OCI-M2 (cell line): ENCODE results near the gene KCNMA1.
"Not testable (repeated sequence)": the region's sequence is repeated elsewhere in the genome, so short reads cannot be mapped to it uniquely, and the experiment has no call there.

ENCODE experiments used
- DNase-seq: peaks from one replicate; lab custom pipeline; 2025; ENCODE audit not compliant: unreplicated experiment; lab: John Stamatoyannopoulos, UW

The KCNMA1 gene

DNA sequence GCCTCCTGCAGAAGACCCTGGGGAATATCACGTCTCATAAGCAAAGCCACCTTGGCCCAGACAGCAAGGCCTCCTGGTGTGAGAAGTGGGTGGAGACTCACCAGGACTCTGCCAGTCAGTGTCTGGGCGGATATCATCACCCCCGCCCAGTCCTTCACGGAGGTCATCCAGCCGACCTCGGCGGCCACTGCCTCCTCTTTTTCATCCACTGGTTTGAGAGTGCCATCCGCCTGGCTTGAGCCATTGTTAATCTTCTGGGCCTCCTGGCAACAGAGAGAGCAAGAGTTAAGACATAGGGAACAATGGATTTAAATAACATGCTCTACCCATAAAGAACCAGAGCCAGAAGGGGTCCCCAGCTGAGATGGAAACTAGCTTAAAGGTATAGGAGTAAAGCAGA lies 233.8 kb downstream of the KCNMA1 start:
- DNase-seq = no peak

DNA sequence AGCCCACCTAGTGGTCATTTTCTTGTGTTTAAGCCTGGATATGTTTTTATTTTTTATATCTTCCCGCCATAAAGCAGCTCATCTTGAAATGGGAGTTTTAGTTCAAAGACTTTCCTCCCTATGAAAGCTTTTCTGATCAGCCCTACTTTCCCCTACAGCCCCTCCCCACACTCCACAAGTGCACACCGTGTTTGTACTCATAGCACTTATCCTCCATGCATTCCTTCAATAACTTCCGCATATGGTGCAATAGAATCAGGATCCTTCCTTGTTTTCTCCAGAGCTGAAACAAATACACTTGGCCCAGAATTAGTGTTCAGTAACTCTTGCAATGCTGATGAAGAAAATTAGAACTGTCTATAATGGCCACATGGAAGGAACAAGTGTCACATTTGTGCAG lies 235.9 kb downstream of the KCNMA1 start:
- no peak for DNase-seq

DNA sequence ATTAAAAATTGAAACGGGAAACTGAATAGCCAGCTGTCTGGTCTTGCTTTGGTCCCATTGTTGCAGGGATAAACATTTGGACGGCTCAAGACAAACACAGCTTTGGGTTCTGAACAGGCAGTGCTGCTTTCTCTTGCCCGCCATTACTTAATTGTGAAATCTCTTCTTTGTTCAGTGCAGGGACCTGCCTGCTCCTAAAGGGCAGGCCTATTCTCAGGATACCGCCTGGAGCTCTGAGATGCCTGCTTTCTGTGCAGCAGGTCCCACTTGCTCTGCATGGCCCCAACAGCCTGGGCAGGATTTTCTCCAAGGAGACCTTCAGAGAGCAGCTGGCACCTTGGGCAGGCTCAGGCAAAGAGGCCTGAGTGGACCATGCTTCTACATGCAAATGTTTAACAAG lies 237.6 kb downstream of the KCNMA1 start:
- no peak for DNase-seq

DNA sequence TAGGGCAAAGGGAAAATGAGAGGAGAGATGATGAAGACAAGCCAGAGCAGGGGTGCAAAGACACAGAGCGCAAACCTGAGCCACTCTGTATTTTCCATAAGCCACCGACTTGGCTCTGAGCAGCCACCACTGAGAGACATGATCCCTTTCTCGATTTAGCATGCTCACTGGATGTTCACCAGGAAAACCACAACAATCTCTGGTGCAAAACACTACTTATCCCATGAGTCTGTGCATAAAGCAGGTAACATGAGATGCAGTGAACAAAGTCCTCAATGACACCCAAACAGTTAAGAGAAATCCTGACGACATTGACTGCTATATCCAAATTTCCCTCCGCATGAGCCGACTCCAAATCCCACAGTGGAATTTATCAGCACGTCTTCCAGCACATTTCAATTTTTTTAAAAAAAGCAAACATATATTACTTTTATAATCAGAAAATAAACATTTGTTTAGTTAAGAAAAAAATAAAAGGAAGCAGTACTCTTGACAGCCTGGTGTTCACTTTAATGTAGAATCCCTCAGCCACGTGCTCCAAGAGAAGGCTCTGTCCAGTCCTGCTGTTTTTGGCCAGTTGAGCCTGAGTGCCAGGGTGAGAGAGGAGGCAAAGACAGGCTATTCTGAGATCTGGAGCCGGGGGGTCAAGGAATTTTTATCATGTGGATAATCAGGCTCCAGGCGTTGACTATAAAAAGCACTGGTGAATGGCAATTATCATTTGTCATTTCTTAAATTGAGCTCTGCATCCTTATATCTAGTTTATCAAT lies 238.4 kb downstream of the KCNMA1 start:
- DNase-seq = no peak

DNA sequence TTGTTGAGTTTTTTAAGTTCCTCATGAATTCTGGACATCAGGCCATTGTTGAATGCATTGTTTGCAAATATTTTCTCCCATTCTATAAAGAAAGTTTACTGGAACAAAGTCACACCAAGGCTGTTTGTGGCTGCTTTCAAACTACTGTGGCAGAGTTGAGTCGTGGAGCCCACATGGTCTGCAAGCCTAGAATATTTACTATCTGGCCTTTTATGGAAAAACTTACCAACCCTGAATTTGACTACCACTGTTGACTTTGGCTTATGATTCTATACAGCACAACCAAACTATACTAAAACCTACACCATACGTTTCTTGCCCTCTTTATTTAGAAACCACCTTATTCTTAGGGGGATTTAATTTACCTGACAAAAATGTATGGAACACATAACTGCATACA lies 239.1 kb downstream of the KCNMA1 start:
- DNase-seq = no peak

DNA sequence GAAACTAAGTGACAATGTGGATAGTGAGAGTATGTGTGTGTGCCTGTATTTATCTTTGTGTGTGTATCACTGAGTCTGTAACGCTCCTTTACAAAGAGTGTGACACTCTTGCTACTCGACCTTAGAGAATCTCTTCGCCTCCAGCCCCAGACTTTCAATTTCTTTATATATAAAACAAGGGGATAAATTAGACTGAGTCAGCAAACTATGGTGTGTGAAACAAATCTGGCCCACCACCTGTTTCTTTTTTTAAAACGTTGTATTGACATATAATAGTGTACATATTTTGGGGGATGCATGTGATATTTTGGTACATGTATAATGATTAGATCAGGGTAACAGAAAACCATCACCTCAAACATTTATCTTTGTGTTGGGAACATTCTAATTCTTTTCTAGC lies 240.5 kb downstream of the KCNMA1 start:
- DNase-seq = no peak

DNA sequence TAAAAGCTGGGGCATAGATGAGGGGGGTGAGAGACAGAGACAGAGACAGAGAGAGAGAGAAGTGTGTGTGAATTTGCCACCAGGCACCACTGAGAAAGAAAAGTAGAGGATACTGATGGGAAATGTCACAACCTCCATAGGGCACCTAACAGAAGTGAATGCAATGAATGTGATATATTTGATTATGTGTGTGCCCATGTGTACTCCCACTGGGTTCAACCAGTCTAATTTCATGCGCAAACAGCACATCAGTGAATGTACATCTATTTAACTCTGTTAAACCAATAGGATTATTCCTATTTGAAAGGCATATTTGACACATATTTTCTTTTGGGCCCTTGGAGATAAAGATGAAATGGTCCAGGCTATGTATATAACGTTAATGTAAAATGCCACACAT lies 241.3 kb downstream of the KCNMA1 start:
- DNase-seq = no peak

DNA sequence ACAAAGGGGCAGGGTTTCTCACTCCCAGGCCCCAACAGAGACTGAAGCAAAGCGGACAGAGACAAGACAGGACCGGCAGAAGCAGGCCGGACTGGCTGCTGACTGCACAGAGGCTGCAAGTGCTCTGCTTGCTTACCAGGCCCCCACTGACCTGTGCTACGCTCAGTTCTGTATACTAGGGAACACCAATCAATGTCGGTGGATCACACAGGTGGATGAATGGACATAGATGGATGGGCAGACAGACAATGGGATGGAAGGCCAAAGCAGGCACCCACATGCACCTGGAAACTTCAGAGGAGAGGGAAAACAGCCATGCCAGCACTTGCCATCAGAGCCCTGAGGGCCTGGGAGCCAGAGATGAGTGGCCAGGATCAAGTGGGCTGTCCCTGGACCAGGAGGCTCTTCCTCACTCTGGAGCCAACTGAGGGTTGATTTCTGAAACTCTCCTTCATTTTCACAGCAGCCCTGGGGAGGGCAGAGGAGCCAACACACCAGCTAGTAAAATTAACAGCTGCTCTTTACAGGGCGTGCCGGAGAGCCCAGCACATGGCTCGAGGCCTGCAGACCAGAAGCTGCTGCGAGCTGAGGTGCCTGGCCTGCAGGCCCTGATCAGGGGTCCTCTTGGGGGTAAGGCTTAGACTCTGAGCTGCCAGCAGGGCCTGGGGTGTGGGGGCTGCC lies 243.6 kb downstream of the KCNMA1 start:
- no peak for DNase-seq

DNA sequence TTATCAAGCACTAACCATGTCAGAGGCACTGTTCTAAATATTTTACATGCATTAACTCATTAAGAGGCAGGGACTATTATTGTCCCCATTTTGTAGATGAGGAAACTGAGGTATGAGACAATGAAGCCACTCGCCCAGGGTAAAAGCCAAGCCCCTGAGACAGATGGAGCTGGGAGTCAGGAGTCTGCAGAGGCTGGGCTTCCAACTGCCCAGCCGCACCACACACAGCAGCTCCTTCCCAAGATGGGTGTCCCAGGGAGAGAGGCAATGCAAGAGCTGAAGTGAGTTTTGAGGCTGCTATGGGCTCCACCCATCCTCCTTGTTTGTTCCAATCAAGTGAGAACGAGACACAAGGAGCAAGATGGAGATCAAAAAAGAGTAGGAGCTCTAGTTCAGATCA lies 244.2 kb downstream of the KCNMA1 start:
- DNase-seq = no peak

DNA sequence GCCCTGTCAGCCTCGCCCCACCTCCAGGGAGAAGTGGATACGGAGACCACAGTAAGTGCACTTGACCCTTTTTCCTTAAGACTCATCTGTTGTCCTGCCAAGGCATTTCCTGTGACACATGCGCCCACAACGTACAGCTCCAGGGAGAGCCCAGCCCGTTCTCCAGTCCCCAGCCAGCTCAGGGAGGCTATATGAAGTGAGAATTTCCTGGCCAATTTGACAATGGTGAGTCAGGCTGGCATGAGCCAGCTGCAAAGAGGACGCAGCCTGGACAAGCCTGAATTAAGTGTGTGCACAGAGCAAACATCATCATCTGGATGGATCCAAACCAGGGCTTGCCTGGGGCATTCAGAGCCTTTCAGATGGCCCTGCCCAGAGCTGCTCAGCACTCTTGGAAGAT lies 244.8 kb downstream of the KCNMA1 start:
- DNase-seq = no peak

DNA sequence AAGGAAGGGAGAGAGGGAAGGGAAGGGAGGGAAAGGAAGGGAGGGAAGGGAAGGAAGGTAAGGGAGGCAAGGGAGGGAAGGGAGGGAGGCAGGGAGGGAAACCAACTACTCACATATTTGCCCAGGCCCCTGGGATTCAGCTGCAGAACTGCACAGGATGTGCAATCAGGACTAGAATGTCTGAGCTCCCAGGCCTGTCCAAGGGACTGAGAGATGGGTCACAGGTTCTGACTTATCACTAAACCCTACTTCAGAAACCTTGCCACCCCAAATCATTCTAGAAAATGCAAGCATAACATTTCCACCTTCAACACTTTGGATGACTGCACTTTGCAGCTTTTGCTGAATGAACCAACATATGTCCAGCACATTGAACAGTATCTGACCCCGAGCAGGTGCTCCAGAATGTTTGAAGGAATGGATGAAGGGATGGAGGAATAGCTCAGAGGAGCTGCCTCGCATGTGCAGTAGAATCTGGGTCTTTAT lies 245.3 kb downstream of the KCNMA1 start:
- no peak for DNase-seq

DNA sequence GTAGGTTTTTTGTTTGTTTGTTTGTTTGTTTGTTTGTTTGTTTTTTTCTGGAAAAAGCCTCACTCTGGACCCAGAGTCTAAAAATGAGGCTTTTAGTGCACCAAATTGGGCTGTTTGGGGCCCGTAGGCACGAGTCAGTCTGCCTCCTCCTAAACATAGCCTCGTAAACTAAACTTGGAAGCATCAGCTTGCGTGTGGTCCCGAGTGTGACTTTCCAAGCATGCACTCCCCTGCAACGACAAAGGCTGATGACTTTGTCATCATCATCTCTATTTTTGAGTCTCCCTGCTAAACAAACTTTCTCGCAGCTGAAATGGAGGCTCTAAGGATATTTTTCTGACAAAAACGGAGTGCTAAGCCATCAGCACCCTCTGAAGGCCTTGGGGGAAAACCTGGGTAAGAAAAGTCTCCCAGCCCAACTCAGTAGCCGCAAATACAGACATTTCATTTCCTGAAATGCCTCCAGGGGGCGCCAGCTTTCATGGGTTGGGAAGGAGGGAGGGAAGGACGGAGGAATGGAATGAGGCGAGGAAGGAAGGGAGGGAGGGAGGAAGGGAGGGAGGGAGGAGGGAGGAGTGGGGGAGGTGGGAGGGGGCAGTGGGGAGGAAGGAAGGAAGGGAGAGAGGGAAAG lies 245.9 kb downstream of the KCNMA1 start:
- DNase-seq = no peak

DNA sequence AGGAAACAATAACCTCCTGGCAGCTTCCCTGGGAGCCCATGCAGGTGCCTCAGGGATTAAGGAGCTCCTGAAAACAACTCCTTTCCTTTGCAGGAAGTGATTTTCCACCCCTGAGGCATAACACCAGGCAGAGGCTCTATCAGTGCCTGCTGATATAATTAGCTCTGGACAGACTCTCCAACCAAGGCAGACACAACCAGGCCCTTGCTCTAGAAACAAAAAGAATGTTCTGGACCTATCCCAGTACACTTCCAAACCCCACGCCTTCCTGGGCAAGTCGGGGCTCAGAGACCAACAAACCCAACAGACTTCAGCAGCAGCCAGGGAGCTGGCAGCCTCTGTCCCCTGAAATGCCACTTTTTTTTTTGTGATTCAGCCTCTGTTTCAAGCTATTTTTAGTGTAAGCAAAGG lies 247.1 kb downstream of the KCNMA1 start:
- no peak for DNase-seq

DNA sequence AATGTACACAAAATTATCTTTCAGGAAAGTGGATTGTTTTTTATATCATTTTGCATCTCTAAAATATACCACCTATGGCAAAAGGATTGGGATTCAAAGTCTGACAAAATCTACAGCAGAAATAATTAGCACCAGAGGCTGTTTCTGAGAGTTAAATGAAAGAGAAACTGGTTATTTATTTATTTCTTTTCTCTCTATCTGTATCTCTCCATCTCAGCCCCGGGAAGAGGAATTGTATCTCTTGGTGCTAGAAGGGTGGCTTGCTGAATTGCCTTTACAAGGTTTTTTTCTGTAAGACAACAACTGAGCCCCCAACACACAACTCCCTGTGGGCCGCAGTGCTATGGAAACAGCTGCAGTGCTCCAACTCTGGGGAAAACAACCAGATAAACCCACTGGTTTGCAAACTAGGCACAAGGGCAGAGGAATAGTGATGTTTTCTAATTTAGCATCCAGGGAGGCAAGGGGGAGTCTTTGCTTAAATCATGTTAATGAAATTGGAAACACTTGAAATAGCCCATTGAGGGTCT lies 249.0 kb downstream of the KCNMA1 start:
- DNase-seq = no peak

DNA sequence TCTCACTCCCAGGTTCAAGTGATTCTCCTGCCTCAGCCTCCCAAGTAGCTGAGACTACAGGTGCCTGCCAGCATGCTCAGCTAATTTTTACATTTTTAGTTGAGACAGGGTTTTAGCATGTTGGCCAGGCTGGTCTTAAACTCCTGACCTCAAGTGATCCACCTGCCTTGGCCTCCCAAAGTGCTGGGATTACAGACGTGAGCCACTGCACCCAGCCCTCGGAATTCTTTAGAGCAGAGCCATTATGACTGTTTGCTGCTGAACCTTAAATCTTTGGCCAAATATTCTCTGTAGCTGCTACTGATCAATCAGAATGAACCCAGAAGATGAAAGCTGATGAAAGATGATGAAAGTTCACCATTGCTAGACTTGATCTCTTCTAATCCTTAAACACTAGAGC lies 249.9 kb downstream of the KCNMA1 start:
- not testable (repeated sequence) for DNase-seq

DNA sequence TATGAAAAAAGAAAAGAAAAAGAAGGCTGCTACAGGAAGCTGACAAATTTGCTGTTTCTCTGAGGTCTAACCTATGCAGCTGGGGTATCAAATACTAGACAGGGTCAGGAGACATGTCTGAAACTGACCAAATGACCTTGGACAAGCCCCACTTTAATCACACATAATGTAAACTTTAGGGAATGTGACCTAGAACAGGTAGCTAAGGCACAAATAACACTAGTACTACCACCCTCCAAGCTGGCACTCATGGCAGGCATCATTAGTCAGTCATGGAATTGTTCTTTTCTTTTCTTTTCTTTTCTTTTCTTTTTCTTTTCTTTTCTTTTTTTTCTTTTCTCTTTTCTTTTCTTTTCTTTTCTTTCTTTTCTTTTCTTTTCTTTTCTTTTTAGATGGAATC lies 250.4 kb downstream of the KCNMA1 start:
- no peak for DNase-seq

DNA sequence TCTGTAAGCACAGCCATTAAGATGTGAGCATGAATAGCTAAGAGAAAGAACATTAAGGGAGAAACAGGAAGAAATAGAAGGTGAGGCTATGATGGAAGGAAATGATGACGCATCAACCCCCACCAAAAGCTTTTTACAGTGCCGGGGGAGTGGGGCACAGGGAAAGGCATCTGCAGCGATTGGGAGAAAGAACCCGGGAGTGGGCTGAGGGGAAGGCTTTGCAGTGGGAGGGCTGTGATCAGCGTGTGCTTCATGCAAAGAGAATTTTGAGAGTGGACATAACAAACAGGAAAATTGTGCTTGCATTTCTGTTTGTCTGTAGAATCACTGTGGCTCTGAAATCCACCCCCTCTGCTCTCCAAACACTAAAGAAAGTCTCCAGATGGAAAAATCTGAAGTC lies 250.8 kb downstream of the KCNMA1 start:
- DNase-seq = no peak

DNA sequence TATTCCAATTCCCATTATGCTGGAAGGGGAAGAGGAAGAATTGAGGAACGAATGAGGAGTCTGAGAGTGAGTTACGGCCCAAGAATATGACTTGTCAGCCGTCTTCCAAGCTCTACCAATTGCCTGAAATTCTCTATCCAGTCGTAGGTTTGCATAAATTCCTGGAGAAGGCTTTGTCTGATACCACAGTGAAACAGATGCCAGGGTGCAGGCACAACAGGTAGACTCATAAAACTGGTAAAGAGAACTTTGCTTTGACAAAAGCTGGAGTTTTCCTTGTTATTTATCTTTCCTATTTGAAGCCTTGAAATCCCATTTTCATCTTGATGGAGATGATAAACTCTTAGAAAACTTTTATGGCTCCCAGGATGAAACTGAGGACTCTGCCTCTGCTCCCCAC lies 251.2 kb downstream of the KCNMA1 start:
- DNase-seq = no peak

DNA sequence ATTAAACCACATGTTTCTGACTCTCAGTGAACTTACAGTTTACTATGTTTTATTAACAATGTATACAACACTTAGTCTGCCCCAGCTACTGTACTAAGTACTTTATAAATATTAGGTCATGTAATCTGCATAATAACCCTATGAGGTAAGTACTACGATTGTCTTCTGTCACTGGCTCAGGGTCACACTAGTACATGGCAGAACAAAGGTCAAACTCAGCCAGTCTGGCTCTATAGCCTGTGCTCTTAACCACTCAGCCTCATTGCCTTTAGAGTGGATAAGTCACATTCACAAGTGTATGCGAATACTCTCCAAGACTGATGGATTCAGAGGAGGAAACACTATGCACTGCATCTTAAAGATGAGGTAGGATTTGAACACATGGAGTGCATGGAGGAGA lies 252.3 kb downstream of the KCNMA1 start:
- no peak for DNase-seq

DNA sequence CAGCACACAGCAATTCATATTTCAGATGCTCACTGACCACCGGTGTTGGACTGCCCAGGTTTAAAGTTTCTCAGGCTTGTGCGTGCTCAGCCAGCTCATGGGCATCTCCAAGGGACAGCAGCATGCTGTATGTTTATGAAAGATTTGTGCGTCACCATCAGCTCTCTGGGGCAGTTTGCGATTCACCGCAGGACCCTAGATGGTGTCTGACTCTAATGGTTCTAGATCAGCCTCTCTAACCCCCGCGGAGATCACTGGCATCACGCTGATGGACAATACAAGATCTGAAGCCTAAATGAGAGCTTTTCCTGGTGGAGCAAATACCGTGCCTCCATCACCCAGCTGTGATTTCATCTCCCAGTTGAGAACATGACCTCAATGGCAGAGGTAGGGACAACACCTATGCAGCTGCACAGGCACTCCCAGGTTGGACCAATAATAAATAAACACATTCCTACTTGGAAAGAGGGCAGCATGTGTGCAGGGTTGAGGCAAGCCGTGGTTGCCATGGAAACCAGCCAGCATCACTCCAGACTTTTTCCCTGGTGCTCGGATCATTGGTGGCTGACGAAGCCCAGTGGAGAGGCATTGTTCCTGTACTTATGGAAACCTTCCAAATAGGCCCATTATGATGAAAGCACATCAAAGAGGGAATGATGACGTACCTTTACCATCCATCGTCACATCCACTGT lies 253.6 kb downstream of the KCNMA1 start:
- no peak for DNase-seq

DNA sequence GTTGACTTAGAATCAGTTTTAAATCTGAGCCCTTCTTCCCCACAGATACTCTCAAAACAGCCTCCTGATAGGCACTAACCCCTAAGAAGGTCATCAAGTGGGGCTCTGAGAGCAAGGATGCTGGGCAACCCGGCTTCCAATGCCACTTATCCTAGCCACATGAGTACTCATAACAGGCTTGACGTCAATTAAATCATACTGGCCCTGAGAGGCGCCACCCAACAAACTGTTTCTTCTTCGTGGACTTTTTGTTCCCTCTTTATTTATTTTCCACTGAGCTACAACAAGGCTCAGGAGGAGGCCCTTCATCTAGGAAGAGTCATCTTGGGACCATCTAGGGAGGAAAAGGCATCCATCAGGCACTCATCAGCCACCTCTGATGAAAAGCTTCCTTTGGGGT lies 255.9 kb downstream of the KCNMA1 start:
- no peak for DNase-seq
